NCI-H2227 (cell line): Measurements from ENCODE around the gene DPT.

Experiments used
- DNase-seq: peaks from one replicate; lab custom pipeline; 2025; ENCODE audit not compliant: unreplicated experiment; lab: John Stamatoyannopoulos, UW

Gene DPT

GRCh38 chr1:168671782-168672181 lies 57.2 kb downstream of the DPT start:
- DNase-seq = no peak

- no peak for DNase-seq
These were observed 63.0 kb downstream of the DPT start for GRCh38 chr1:168665975-168666374.

- no peak for DNase-seq
These were observed 64.8 kb downstream of the DPT start for GRCh38 chr1:168664069-168664834.

- DNase-seq = no peak
These were observed 72.5 kb downstream of the DPT start for GRCh38 chr1:168656485-168656884.

GRCh38 chr1:168654198-168654915 lies 74.6 kb downstream of the DPT start:
- DNase-seq = no peak

- no peak for DNase-seq
These were observed 75.4 kb downstream of the DPT start for GRCh38 chr1:168653567-168653966.

- DNase-seq = no peak
These were observed 83.3 kb downstream of the DPT start for GRCh38 chr1:168645721-168646120.
